Uterus (tissue), 4 donors: ENCODE measurements around the gene NDE1. TPM values are rescaled to one million over a fixed set of nuclear protein-coding genes. Genes with fewer than 3 reads are reported as not detected.

Experiments
- DNase-seq, 2 donors: peaks; one replicate each; pipeline ENCODE4 v3.0.0-alpha.2; 2019 to 2020
- H3K27ac ChIP-seq, 2 donors: fragments of 200-600 bp; sonication (generic); 1 replicate in 1 of 2; 2 replicates in 1 of 2; pipeline ENCODE4 v1.5.1; 2016 to 2018
- H3K27me3 ChIP-seq, 2 donors: fragments of 200-600 bp; sonication (generic); one replicate each; pipeline ENCODE4 v1.5.1; 2018 to 2019; ENCODE audit warnings: control low read depth in 1 of 2
- H3K36me3 ChIP-seq, 2 donors: fragments of 200-600 bp; sonication (generic); one replicate each; pipeline ENCODE4 v1.5.1; 2019; ENCODE audit warnings: control low read depth in 1 of 2
- H3K4me1 ChIP-seq, 2 donors: fragments of 200-600 bp; sonication (generic); one replicate each; pipeline ENCODE4 v1.5.1; 2018 to 2019; ENCODE audit warnings: control low read depth in 1 of 2
- H3K4me3 ChIP-seq, 2 donors: fragments of 200-600 bp; sonication (generic); 1 replicate in 1 of 2; 2 replicates in 1 of 2; pipeline ENCODE4 v1.5.1; 2018 to 2019; ENCODE audit warnings: mild to moderate bottlenecking in 1 of 2
- H3K9me3 ChIP-seq, 2 donors: fragments of 200-600 bp; sonication (generic); one replicate each; pipeline ENCODE4 v1.5.1; 2019; ENCODE audit warnings: control low read depth in 1 of 2
- POLR2A ChIP-seq, 2 donors: fragments of 450-650 bp; IDR thresholded peaks; one replicate each; pipeline ENCODE4 v1.6.1; 2016; ENCODE audit warnings: antibody characterized with exemption in 2 of 2, mild to moderate bottlenecking in 1 of 2, moderate library complexity in 1 of 2
- intact Hi-C: fragments of 100-400 bp; cut with DNase I; formaldehyde crosslinking; loops from one replicate; pipeline ENCODE4 v1.15.1; 2023; ENCODE audit warnings: low total_unique reads
- total RNA-seq, 4 donors: library from RNA; depleted of rRNA in 3 of 4; stranded (reverse); fragments of >200 nt in 3 of 4; gene quantifications; one replicate each; pipeline versions ENCODE4 v1.1.0 to v1.2.4, GENCODE V29; 2014 to 2023
- TF ChIP-seq, protein P1 (sequence below), 4 experiments: fragments of 200-600 bp in 2 of 4; fragments of 450-650 bp in 2 of 4; sonication (generic) in 2 of 4; IDR thresholded peaks; one replicate each; pipeline ENCODE4 v1.5.1; 2016 to 2019; ENCODE audit warnings: antibody characterized with exemption in 4 of 4, mild to moderate bottlenecking in 2 of 4, moderate library complexity in 1 of 4
- donor health status: DM: yes; HTN: yes; CAD: no.

Gene NDE1
- total RNA-seq, 4 donors from 2014 or later, result 23.8 to 53.4 (median 39.2) TPM

DNA sequence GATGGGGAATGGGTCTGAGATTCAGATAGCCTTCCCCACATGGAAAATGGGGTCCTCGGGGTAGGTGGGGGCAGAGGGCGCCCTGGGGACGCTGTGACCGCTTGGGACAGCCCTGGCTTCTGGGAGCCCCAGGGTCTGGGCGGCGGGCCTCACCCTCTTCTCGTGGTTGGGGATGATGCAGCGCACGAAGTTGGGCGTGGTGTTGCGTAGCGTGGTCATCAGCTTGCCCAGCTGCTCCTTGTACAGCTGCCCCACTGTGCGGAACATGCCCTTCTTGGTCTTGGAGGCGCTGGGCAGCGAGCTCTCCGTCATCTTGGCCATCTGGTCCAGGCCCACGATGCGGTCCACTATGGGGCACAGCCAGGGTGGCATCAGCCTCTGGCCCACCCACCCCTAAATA, 99.9 kb downstream of the NDE1 start:
- no peaks in the 10 kb centered on the region for H3K27me3 ChIP-seq
- no peaks in the 10 kb centered on the region for H3K36me3 ChIP-seq
- intact Hi-C loops, result no loop called here
- no peaks in the 10 kb centered on the region for H3K9me3 ChIP-seq
- H3K27ac ChIP-seq, result no peak overlapping the region
- no peaks in the 10 kb centered on the region for H3K4me1 ChIP-seq
- TF ChIP-seq POLR2A (IDR thresholded peaks at IDR 0.05), result no peak
- TF ChIP-seq, protein P1, sequence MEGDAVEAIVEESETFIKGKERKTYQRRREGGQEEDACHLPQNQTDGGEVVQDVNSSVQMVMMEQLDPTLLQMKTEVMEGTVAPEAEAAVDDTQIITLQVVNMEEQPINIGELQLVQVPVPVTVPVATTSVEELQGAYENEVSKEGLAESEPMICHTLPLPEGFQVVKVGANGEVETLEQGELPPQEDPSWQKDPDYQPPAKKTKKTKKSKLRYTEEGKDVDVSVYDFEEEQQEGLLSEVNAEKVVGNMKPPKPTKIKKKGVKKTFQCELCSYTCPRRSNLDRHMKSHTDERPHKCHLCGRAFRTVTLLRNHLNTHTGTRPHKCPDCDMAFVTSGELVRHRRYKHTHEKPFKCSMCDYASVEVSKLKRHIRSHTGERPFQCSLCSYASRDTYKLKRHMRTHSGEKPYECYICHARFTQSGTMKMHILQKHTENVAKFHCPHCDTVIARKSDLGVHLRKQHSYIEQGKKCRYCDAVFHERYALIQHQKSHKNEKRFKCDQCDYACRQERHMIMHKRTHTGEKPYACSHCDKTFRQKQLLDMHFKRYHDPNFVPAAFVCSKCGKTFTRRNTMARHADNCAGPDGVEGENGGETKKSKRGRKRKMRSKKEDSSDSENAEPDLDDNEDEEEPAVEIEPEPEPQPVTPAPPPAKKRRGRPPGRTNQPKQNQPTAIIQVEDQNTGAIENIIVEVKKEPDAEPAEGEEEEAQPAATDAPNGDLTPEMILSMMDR (IDR thresholded peaks at IDR 0.05), result no peak
- no peak for DNase-seq
- H3K4me3 ChIP-seq, result no peak overlapping the region

DNA sequence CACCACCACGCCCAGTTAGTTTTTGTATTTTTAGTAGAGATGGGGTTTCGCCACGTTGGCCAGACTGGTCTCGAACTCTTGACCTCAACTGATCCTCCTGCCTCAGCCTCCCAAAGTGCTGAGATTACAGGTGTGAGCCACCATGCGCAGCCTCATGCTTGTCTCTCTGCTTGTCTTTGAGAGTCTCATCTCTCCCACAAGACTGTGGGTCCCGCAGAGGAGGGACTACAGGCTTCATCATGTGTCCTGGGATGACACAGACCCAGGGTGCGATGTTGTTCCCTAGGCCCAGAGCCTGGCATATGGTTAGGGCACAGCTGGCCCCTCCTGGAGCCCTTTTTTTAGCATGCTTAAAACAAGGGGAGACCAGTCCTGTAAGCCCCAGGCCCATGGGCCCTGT, 101.9 kb downstream of the NDE1 start:
- Histone ChIP-seq H3K4me1 (no peaks in the 10 kb centered on the region), H3K36me3 (no peaks in the 10 kb centered on the region)

DNA sequence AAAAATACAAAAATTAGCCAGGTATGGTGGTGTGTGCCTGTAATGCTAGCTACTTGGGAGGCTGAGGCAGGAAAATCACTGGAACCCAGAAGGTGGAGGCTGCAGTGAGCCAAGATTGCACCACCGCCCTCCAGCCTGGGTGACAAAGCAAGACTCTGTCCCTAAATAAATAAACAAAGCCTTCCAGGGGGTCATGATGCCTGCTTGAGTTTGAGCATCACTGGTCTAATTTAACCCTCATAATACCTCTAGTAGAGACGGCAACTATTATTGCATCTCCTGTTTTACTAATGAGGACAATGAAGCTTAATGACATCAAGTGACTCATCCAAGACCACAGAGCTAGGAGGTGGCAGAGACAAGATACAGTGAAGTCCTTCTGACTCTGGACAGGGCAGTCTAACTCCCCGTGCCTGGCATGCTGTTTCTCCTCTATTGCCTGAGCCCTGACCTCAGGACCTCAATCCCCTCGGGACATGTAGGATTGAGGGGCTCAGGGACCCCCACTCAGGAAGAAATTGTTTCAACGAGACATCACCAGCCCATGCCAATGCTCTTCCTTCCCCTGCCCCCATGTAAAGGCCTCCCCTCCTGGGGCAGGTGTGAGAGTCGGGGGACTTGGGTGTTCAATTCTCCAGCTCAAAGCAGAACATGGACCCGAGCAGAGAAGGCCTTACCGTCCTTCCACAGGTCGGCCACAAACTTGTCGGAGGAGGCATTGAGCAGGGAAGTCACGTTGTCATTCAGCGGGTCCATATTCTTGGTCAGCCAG, 102.9 kb downstream of the NDE1 start:
- Histone ChIP-seq H3K27ac (no peak overlapping the region), H3K4me3 (no peak overlapping the region), H3K36me3 (no peaks in the 10 kb centered on the region), H3K27me3 (no peaks in the 10 kb centered on the region), H3K4me1 (no peaks in the 10 kb centered on the region), H3K9me3 (no peaks in the 10 kb centered on the region)
- no peak for TF ChIP-seq POLR2A (IDR thresholded peaks at IDR 0.05)
- TF ChIP-seq, protein P1 (IDR thresholded peaks at IDR 0.05), result no peak
- intact Hi-C loops, result no loop called here
- no peak for DNase-seq

More for the DNA sequence above, 101.9 kb downstream of the NDE1 start:
- H3K27ac ChIP-seq, result no peak overlapping the region
- intact Hi-C loops, result no loop called here
- no peaks in the 10 kb centered on the region for H3K27me3 ChIP-seq
- no peak overlapping the region for H3K4me3 ChIP-seq
- no peak for TF ChIP-seq POLR2A (IDR thresholded peaks at IDR 0.05)
- no peak for DNase-seq
- H3K9me3 ChIP-seq, result no peaks in the 10 kb centered on the region

DNA sequence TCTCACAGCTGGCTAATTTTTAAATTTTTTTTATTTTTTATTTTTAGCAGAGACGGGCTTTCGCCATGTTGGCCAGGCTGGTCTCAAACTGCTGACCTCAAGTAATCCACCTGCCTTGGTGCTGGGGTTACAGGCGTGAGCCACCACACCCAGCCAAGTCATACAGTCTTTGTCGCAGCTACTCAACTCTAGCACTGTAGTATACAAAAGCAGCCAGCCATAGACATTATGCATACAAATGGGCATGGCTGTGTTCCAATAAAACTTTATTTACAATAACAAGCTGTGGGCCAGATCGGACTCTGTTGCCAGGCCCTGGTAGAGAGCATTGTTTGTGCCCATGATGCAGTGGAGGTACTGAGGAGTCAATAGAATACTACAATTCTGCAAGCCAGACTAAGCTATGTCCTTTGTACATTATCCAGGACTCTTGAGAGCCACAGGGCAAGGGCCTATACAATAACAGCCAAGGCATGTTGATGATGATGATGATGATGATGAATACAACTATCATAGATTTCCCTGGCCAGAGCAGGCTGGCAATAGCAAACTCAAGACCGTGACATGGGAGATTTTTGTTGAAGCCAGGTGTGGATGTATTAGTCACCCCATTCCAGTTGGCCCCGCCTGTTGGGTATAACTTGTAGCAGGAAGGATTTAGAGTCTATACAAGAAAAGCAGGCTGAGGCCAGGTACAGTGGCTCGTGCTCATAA, 104.9 kb downstream of the NDE1 start:
- H3K4me1 ChIP-seq, result no peaks in the 10 kb centered on the region
- TF ChIP-seq, protein P1 (IDR thresholded peaks at IDR 0.05), result no peak
- TF ChIP-seq POLR2A (IDR thresholded peaks at IDR 0.05), result no peak
- H3K9me3 ChIP-seq, result no peaks in the 10 kb centered on the region
- H3K36me3 ChIP-seq, result no peaks in the 10 kb centered on the region
- H3K4me3 ChIP-seq, result no peak overlapping the region
- no peaks in the 10 kb centered on the region for H3K27me3 ChIP-seq
- no peak overlapping the region for H3K27ac ChIP-seq
- DNase-seq, result no peak
- intact Hi-C loops, result no loop called here

DNA sequence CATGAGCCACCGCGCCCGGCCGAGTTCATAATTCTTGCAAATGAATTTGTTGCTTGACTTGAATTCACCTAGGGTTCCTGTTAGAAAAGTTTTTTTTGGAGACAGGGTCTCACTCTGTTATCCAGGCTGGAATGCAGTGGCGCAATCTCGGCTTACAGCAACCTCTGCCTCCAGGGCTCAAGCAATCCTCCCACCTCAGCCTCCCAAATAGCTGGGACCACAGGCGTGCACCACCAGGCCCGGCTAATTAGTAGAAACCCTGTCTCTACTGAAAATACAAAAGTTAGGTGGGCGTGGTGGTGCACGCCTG, 107.0 kb downstream of the NDE1 start:
- Histone ChIP-seq H3K4me1 (no peaks in the 10 kb centered on the region), H3K9me3 (no peaks in the 10 kb centered on the region), H3K27me3 (no peaks in the 10 kb centered on the region), H3K27ac (no peak overlapping the region), H3K36me3 (no peaks in the 10 kb centered on the region), H3K4me3 (no peak overlapping the region)
- DNase-seq, result no peak
- intact Hi-C loops, result no loop called here
- TF ChIP-seq POLR2A (IDR thresholded peaks at IDR 0.05), result no peak
- TF ChIP-seq, protein P1 (IDR thresholded peaks at IDR 0.05), result no peak
